A673 (cell line): ENCODE measurements around the gene DNAAF8.

Experiments used
- EZH2 ChIP-seq: fragments of 200-600 bp; sonication (generic); IDR thresholded peaks from 2 replicates; pipeline ENCODE4 v1.6.1; 2017; ENCODE audit warnings: borderline replicate concordance, low read depth, mild to moderate bottlenecking, mixed read lengths, antibody characterized with exemption, low read length; ENCODE audit not compliant: poor library complexity, severe bottlenecking
- TF ChIP-seq, protein P1 (sequence below): fragments of 300-800, 200-600 bp; sonication (generic); conservative IDR thresholded peaks from 2 replicates; pipeline ENCODE4 v1.5.1; 2017; ENCODE audit warnings: low read depth, mild to moderate bottlenecking, antibody characterized with exemption, low read length, moderate library complexity, mixed read lengths

DNA sequence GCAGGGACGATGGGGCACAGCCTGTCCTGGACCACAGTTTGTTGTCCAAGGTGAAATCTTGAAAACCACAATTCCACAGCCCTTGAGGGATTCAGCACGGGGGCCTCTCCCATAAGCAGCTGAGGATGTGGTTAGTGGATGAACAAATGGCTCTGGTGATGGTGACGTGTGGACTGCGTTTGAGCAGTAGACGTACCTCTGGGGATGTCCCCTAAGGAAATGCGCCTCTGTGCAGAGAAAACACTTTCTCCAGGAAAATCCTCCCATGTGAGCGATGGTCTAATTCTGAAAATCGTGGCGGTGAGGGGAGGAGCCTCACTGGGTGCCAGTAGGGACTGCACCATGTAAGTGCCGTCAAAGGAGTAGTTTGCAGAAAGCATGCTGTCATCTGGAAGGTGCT is 56.5 kb downstream of the DNAAF8 start:
- TF ChIP-seq, protein P1, sequence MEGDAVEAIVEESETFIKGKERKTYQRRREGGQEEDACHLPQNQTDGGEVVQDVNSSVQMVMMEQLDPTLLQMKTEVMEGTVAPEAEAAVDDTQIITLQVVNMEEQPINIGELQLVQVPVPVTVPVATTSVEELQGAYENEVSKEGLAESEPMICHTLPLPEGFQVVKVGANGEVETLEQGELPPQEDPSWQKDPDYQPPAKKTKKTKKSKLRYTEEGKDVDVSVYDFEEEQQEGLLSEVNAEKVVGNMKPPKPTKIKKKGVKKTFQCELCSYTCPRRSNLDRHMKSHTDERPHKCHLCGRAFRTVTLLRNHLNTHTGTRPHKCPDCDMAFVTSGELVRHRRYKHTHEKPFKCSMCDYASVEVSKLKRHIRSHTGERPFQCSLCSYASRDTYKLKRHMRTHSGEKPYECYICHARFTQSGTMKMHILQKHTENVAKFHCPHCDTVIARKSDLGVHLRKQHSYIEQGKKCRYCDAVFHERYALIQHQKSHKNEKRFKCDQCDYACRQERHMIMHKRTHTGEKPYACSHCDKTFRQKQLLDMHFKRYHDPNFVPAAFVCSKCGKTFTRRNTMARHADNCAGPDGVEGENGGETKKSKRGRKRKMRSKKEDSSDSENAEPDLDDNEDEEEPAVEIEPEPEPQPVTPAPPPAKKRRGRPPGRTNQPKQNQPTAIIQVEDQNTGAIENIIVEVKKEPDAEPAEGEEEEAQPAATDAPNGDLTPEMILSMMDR, result no peak
- TF ChIP-seq EZH2, result no peak
